Transverse colon (tissue), 4 donors: ENCODE results near the gene SLC37A2.

Source experiments
- CTCF ChIP-seq, 5 experiments: fragments of 200-600 bp in 3 of 5; fragments of 450-650 bp in 2 of 5; sonication (generic) in 3 of 5; IDR thresholded peaks; 1 replicate in 2 of 5; 2 replicates in 3 of 5; pipeline ENCODE4 v1.5.1; 2016 to 2017; ENCODE audit warnings: antibody characterized with exemption in 5 of 5, inconsistent platforms in 3 of 5, mild to moderate bottlenecking in 2 of 5, moderate library complexity in 1 of 5
- POLR2A ChIP-seq: fragments of 450-650 bp; IDR thresholded peaks from one replicate; pipeline ENCODE4 v1.6.1; 2016; ENCODE audit warnings: antibody characterized with exemption, mild to moderate bottlenecking, moderate library complexity
- POLR2AphosphoS5 ChIP-seq, 3 donors: sonication (generic); formaldehyde crosslinking; IDR thresholded peaks; one replicate each; pipeline ENCODE4 v1.6.1; 2016; ENCODE audit warnings: antibody characterized with exemption in 3 of 3

GRCh38 chr11:125074511-125075241 is 11.6 kb downstream of the SLC37A2 start:
- TF ChIP-seq CTCF (IDR thresholded peaks at IDR 0.05) (no peak), POLR2A (no peak), POLR2AphosphoS5 (IDR thresholded peaks at IDR 0.05) (no peak)
